Inflammatory macrophage treated with lipopolysaccharide for 4 hours (primary cell): ENCODE results near the gene POU2F1.

Experiments
- DNase-seq: peaks from one replicate; pipeline ENCODE4 v3.0.0-alpha.2; 2020

Gene POU2F1

DNA sequence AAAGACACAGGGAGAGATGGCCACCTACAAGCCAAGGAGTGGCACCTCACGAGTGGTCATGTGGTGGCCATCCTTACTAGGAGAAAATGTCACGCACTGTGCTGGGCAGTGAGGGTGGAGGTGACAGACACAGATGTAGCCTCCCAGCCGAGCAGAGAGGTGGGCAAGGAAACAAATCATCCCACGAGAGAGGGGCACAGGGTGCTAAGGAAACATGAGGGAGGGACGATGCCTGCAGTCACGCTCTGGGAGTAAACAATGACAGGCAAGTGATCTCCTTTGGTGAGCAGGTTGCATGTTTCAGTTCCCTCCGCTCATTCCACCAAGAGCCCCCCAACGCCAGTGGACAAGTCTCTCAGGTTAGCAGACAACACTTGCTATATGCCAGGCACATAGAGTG lies 231.8 kb downstream of the POU2F1 start:
- no peak for DNase-seq

DNA sequence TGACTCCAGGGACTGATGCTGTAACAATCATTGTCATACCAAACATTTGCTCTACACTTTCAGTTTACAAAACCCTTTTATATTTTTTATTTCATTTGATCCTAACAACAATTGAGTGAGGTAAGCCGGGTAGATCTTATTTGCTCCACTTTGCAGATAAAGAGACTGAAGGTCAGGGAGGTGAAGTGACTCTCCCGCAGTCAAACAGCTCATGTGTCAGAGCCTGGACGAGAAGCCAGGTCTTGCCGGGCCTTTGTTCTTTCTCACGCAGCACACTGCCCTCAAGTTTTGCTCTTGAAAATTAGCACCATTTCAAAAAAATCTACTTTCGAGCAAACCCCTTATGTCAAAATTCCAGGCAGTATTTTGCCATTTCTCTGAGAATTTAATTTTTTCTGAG lies 232.4 kb downstream of the POU2F1 start:
- no peak for DNase-seq

DNA sequence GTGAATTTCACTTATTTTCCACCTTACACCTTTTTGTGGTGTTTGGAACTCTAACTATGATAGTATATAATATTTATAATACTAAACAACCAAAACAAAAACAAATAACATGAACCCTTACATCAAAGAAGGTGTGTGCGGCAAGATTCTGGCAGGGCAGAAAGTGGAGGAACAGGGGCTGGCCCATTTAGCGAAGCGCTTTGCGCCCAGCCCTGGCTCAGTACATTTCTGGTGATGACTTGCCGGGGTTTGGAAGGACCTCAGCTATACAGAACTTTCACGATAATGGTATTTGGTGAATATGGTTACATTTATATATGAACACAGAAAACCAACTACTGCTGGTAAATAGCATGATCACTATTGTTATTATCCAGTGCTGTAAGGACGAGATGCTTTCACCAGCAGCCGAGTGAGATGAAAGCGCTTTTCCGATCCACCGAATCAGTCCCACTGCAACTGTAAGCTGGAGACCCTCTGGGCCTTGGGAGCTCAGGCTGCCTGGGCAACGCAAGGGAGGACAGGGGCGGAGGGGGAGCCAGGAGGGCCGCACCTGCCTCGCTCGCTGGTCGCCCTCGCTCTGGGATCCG lies 233.7 kb downstream of the POU2F1 start:
- no peak for DNase-seq

DNA sequence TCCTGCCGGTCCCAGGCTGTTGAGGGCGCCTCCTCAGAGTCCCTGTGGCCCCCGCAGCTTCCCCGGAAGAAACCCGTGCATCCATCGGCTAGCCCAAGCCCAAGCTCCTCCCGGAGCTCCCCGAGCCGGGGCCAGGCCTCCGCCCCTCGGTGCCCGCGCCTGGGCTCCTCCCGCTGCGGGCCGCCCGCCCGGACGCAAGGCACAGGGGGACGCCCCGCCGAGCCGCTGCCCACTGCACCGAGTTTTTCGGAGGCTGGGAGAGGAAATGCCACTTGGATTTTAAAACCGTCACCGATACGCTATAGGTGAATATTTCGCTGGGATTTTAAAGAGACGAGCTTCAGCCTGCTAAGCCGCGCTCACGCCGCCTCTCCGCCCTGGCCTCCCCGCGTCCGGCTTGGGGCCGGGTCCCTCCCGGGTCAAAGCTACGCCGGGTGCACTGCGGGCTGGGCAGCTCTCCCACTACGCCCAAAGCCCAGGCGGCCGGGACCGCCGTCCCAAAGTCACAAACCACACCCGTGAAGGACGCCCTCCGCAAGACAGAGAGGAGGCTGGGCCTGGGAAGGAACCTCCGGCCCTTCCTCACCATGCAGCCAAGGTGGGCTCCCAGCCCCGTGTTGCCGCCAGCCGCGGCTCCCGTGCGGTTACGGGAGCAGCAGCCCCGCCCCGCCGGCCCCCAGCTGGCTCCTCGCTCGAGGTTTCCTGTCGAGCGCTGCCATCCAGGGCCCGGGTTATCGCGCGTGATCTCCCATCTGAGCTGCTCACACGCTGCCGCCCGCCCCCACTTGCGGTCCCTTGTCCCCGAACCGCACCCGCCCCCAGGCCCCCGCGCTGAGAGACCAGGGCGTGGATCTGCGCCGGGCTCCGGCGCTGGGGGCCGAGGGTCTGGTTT lies 234.5 kb downstream of the POU2F1 start:
- peak; percentile 53 for DNase-seq

DNA sequence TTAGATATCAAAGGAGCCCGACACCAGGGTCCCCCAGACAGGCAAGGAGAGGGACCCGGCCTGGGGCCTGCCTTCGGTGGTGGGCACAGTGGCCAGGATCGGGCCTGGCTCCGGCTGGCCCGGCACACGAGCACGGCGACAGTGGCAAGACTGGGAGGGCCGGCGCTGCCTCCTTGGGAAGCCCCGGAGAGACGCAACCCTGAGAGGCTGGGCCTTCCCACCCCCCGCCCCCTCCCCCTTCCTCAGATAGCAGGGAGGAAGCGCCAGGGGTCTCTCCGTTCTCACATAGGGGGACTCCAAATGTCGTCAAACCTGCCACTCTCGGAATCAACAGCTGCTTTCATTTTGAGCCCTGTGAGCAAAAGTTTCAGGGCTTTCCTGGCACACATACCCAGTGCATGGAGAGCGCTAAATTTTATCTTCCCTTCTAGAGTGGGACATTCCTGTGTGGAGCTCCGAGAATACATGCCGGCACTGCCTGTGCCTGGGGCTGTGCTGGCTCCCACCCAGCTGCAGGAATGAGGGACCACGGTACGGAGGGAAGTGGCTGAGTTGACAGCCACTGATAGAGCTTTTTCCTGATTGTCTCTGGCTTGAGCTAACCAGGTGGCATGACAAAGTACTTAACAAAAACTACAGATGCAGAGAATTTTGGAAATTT lies 235.2 kb downstream of the POU2F1 start:
- DNase-seq: peak; percentile 16

DNA sequence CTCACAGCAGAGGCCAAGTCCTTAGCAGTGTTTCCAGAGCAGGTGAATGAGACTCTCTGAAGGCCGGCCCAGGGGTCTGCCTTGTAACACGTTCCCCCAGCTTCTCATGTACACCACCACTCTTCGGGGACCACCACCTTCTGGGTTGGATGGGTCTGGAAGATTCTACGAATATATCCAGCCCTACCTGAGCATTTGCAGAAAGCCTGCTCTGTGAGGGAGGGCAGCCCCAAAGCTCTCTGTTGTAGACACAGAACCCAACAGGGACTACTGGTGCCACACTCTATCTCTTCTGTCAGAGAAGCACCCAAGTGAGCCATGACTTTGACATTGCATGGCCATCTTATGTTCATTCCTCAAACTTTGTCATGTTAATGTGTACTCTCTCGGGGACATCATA lies 235.8 kb downstream of the POU2F1 start:
- DNase-seq: no peak

DNA sequence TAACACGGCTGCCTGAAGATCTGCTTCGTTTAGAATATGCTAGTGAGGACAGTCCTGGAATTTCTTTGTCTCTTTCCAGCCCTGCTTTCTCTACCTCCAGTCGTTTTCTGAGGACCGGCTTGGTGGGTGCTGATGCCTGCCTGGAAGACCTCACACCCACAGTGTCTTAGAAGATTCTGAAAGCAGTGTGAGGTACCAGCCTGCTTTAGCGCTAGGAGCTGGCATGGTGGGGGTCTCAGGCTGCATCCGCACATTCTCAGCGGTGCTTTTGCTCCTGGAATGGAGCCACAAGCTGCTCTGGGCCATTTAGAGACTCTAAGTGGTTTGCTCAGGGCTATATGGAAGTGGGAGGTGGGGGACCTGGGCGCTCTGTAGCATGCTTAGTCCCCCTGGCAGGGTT lies 236.2 kb downstream of the POU2F1 start:
- DNase-seq: no peak

DNA sequence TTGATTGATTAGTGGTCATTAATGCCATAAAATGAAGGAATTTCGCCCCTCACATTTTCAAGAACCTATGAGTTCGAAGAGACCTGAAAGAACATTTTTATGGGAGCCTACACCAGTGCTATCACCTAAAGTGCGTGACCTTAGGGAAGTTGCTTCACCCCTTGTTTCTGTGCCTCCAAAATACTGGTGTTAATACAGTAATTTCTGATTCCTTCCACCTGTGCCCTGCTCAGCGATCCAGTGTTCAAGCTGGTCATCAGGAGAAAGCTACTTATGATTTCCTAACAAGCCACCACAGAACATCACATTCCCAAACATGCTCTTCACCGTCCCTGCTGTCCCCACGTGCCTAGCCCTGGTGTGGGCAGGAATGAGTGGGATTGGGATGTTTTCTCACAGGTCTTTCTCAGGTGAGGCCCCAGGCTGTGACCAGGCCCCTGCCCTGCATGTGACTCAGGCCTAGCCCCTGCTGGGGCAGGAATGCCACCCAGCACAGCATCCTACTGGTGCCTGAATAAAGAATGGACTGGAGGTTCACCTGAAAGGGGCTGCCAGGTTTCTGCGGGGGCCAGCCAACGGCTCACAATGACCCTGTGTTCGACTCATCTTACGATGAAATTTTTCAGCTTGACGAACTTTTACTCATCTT lies 237.4 kb downstream of the POU2F1 start:
- DNase-seq: no peak

DNA sequence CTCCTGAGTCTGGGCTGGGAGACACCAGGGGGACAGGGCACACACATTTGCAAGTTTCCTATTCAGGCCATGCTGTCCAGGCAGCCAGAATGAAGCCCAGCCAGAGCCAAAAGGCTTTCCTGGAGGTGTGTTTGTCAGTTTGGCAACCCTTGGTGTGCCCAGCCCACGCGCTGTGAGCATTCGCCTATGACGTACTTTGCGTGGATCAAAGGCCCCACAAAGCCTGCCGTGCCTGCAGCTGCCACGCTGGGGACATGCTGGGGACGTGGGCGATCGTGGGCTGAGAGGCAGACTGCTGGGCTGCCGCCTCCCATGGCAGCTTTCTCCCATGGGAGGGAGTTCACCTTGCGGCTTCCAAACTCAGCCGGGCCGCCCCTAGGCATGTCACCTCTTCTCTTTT lies 240.2 kb downstream of the POU2F1 start:
- DNase-seq: no peak

DNA sequence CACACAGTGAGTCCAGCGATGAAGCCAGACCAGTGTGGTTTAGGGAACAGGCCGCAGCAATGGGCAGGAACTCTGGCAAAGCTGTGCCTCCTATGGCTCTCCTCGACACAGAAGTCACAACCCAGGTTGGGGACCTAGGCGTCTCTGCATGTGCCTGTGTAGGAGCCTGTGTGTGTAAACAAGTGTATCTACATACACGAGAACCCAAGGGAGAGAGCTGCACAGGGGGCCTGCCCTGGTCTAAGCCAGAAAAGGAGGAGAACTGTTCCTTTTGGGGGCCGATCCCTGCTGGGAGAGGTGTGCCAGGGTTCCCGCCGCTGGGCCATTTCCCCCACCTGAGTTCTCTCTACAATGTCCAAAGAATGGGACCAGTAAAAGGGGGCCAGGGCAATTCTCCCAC lies 241.7 kb downstream of the POU2F1 start:
- no peak for DNase-seq

DNA sequence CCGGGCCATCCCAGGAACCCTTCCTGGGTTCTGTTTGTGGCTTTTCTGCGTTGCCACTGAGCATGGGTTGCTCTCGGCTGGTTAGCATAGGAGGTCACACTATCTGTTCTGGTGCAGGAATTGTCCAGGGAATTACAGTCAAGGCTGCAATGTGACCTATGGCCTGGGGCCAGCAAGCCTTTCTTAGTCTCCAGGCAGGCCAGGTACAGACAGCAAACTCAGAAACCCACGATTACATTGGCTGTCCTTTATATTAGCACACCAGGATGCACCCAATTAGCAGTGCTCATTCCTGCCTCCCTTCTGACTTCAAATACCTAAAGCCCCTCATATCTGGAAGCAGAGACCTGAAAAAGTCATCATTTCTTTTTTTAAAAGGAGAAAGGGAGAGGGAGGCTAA lies 242.4 kb downstream of the POU2F1 start:
- DNase-seq: no peak

DNA sequence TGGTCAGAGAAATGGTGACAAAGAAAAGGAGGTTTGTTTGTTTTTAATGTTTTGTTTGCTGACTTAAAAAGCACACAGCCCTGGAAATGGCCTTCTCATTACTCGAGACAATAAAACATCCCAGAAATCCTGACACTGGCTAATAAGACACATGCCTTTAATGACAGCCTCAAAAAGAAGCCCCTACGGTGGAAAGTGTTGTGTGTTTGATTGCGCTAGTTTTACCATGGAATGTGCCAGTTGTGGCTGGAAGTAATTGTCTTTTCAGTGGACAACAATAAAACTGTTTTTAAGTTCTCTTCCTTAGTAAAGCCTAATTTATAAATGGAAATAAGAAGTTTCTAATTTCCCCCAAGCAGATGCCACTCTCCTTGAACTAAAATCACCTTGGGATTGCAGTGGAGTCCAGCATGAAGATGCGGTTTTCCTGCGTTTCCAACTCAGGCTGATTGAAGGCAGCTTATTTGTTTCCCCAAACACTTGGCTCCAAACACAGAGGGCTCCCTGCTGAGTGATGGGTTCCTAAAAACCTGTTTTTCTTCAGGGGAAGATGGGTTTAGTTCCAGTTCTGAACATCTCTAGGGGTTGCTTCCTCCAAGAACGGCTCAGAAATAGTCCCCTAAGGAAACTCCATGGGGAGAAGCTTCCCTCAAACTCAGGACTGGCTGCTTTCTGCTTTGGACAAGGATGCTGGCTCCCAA lies 243.3 kb downstream of the POU2F1 start:
- DNase-seq: no peak

DNA sequence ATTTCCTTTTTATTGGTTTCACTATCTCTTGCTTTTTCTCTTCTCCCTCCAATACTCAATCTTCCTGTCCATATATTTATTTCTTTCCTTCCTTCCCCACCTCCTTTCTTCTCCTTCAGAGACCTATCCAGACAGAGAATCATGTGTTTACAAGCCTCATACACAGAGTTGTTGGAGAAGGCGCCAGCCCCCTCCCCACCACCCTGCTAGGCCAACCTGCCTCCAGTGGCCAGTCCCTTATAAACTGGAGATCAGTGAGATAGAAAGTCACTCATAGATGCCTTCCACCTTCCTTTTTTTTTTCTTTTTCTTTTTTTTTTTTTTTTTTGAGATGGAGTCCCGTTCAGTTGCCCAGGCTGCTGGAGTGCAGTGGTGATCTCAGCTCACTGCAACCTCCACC lies 244.3 kb downstream of the POU2F1 start:
- DNase-seq: no peak

DNA sequence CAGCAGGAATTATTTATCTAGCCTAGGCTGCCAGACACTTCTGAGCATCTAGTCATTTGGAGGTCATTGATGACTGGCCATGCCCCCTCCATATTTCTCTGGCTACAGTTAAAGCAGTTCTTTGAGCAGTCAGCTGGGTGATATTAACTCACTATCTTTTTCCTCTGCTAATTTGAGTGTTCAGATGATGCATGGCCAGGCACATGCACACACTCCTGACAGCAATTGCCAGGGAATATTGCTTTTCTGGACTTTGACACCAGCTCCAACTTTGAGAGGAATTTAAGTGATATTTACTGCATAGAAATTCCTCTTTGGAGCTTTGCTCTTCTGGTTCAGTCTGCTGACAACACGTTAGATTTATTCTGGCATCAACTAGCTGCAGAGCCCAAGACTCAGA lies 245.1 kb downstream of the POU2F1 start:
- no peak for DNase-seq

DNA sequence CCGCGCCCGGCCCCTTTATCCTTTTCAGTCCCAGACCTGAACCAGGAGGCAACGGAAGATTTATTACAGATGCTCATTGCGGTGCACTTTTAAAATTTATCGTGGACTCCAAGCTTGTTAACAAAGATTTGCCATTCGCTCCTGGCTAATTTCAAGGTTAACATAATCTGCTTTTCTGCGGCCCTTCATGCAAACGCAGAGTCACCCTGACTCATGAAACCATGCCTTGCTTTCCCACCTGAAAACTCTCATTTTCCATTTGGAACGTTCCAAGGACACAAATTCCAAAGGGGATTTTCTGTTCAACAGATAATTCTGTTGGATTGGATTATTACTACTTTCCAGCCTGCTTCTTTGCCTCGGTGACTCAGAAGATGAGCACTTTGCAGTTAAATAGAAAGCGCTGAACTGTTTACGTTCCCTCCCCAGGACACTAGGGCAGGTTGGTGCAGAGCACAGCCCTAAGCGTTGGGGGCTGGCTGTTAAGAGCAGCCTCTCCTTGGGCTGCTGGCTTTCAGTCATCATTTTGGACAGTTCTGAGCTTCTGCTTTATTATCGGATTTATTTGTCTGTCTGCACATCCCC lies 246.5 kb downstream of the POU2F1 start:
- no peak for DNase-seq

DNA sequence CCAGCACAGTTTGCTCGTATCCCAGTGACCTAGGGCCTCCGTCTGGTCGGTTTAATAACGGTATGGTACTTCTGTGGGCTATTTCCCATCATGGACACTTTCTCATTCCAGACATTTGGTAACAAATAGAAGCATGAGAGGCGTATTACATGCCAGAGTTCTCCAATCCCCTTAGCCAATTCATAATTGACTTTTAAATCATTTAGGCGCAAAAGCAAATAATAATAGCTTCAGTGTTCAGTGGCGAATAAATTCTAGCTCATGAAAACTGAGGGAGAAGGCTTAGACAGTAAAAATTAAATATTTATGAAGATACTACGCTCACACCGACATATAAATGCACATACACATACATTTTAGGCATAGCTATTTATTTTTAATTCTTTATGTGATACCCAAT lies 247.1 kb downstream of the POU2F1 start:
- DNase-seq: no peak

DNA sequence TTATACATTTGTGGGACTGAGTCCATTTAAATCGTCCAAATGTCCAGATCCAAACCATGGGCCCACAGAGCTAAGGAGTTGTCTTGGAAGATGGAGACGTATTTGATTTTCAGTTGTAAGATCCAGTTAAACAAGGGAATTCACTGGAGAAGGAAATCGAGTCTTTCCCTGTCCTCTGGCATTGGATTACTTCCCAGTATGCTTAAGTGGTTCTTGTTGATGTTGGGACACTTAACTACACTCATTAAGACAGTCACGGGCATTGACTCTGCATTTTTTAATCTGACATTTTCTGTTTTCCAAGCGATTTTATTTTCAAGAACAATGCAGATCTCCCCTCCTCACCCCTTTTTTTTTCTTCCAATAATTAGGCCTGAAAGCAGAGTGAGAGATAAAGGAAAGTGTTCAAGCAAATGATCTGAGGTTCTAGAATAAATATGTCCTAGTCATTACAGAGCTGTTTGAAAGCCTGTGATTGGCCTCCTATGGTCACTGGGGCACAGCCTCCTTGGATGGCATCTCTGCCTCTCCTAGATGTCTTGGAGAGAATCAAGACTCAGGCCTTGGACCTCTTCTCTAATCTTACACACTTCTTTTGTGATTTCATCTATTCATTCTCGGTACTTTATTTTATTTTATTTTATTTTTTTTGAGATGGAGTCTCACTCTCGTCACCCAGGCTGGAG lies 248.7 kb downstream of the POU2F1 start:
- DNase-seq: no peak

DNA sequence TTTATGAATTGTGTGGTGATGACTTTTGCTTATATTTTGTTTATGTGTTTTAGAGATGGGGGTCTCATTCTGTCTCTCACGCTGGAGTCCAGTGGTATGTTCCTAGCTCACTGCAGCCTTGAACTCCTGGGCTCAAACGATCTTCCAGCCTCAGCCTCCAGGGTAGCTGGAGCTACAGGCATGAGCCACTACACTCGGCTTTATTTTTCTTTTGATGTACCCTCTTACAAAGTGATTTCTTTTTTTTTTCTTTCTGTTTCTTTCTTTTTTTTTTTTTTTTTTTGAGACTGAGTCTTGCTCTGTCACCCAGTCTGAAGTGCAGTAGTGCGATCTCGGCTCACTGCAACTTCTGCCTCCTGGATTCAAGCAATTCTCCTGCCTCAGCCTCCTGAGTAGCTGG lies 250.9 kb downstream of the POU2F1 start:
- no peak for DNase-seq

DNA sequence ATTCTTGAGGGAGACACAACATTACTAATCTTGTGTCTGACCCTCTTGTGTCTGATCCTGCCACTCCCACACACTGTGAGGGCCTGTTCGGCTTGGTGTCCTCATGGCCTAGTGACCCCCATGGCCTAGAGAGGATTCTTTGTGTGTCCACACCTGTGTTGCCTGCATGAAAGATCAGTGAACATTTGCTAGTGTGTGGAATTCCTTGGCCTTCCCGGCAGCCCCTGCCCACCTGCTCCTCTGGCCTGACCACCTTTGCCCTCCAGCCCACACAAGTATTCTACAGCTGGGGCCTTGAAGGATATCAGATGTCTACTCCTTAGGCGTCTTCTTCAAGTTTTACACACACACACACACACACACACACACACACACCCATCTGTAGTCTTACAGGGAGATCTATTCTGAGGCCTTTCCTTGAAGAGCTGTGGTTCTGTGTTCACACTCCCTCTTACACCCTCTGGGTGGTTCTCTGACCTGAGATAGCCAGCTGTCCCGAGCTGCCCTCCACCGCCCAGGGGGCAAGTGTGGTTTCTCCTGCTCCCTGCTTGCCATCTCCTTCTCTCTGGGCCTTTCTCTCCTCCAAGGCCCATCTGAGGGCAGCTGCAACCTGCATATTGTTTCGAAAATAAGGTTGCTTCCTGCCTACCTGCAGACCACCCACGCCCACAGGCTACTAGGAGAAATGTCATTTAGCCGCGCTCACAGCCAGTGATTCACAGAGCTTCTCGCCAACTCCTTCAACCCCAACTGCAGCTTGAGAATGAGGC lies 252.3 kb downstream of the POU2F1 start:
- DNase-seq: no peak

DNA sequence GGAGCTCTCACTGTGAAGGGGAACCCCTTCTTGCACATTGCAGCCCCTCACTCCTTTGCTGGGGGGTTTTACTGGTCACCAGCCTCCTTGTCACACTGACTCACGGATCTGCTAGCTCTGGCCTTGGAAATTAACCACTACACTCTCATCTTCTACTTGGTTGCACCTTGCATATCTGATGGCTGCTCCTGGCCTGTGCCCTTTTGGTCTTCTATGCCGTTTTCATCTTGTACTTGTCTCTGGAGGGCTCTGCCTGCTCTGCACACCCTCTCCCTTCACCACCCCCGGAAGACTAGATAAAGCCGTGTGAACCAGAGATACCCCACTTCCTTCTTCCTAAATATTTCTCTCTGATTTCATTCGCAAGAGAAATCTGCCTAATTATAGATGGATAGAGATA lies 253.1 kb downstream of the POU2F1 start:
- no peak for DNase-seq

DNA sequence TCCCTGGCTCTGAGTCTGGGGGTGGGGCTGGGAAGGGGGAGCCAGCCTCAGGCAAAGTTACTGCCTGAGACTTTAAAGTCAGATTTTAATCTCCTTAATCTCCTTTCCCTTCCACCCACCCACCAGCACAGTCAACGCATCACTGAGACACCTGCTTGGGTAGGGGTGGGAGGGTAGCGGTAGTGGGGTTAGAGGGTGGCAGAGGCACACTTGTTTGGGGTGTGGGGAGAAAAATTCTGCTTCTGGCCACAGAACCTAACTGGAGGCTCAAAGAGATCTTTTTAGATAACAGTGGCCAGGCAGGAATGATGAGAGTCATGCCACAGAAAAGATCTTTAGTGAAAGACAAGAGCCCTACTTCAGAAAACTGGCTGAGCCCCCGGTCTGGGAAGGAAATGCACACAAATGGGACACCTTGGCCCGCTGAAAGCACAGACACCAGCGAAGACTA lies 253.5 kb downstream of the POU2F1 start:
- no peak for DNase-seq
